Measurements from ENCODE around the gene TMPRSS7.
"Not testable (repeated sequence)": the region's sequence is repeated elsewhere in the genome, so short reads cannot be mapped to it uniquely, and the experiment has no call there.

GRCh38 chr3:112037194-112037593 lies 2.7 kb downstream of the TMPRSS7 start:
- not testable (repeated sequence) for TF ChIP-seq CTCF (IDR thresholded peaks at IDR 0.05 in 8 of 11, conservative IDR thresholded peaks at IDR 0.05 in 3 of 11); POLR2A (IDR thresholded peaks at IDR 0.05); POLR2AphosphoS5 (IDR thresholded peaks at IDR 0.05)
